Ureter (tissue), 1 donor: ENCODE measurements around the gene KIF17. TPM values are rescaled to one million over a fixed set of nuclear protein-coding genes. Genes with fewer than 3 reads are reported as not detected.
A peak's percentile ranks its signal among the peaks of the same experiment; 100 is the strongest.

Source experiments
- DNase-seq: peaks from one replicate; pipeline ENCODE4 v3.0.0-alpha.2; 2020; ENCODE audit warnings: low spot score
- total RNA-seq: library from RNA; stranded (reverse); gene quantifications from one replicate; pipeline ENCODE4 v1.2.4, GENCODE V29; 2023
- donor health status: DM: yes; HTN: yes; CAD: no.

Gene KIF17
- total RNA-seq, 1 donor from 2014 or later = 2.2 TPM

GRCh38 chr1:20710469-20711284 lies 7.1 kb downstream of the KIF17 start:
- DNase-seq = no peak

GRCh38 chr1:20709868-20710267 lies 7.9 kb downstream of the KIF17 start:
- no peak for DNase-seq

- DNase-seq = no peak
Measured at GRCh38 chr1:20708891-20709290, 8.9 kb downstream of the KIF17 start.

- no peak for DNase-seq
Measured at GRCh38 chr1:20708057-20708456, 9.8 kb downstream of the KIF17 start.

GRCh38 chr1:20706841-20707240 lies 11.0 kb downstream of the KIF17 start:
- no peak for DNase-seq

GRCh38 chr1:20705203-20705755 lies 12.5 kb downstream of the KIF17 start:
- no peak for DNase-seq

- no peak for DNase-seq
Measured at GRCh38 chr1:20704390-20705202, 13.2 kb downstream of the KIF17 start.

- DNase-seq = no peak
Measured at GRCh38 chr1:20703124-20703756, 14.6 kb downstream of the KIF17 start.

GRCh38 chr1:20702416-20702815 lies 15.4 kb downstream of the KIF17 start:
- no peak for DNase-seq

- no peak for DNase-seq
Measured at GRCh38 chr1:20701847-20702246, 16.0 kb downstream of the KIF17 start.

- DNase-seq = no peak
Measured at GRCh38 chr1:20701446-20701845, 16.4 kb downstream of the KIF17 start.

- DNase-seq = no peak
Measured at GRCh38 chr1:20700636-20701215, 17.1 kb downstream of the KIF17 start.

- peak; percentile 69 for DNase-seq
Measured at GRCh38 chr1:20699558-20699957, 18.2 kb downstream of the KIF17 start.

GRCh38 chr1:20698195-20698910 lies 19.5 kb downstream of the KIF17 start:
- no peak for DNase-seq

GRCh38 chr1:20697563-20697962 lies 20.2 kb downstream of the KIF17 start:
- DNase-seq = no peak

- peak; percentile 89 for DNase-seq
Measured at GRCh38 chr1:20696397-20697333, 21.1 kb downstream of the KIF17 start.

- DNase-seq = no peak
Measured at GRCh38 chr1:20695515-20695914, 22.3 kb downstream of the KIF17 start.

- DNase-seq = no peak
Measured at GRCh38 chr1:20693623-20694022, 24.2 kb downstream of the KIF17 start.

- DNase-seq = no peak
Measured at GRCh38 chr1:20691872-20692271, 25.9 kb downstream of the KIF17 start.

GRCh38 chr1:20689645-20690056 lies 28.2 kb downstream of the KIF17 start:
- no peak for DNase-seq
